ENCODE results near the gene FMO5. TPM values are rescaled to one million over a fixed set of nuclear protein-coding genes. Genes with fewer than 3 reads are reported as not detected.
"Not testable (repeated sequence)": the region's sequence is repeated elsewhere in the genome, so short reads cannot be mapped to it uniquely, and the experiment has no call there.

FMO5 gene
- total RNA-seq, 1 experiment from 2014 or later: 2.0 TPM

- intact Hi-C loops (cut with micrococcal nuclease; ENCODE audit: unreplicated experiment): no loop called here
- BruUV-seq (replicated peaks): no TSS peak
- Histone ChIP-seq H3K27me3 (replicated peaks; ENCODE audit: control insufficient read depth, insufficient read depth, low read length) (no peaks in the 10 kb centered on the region), H3K9me3 (no peaks in the 10 kb centered on the region), H3K4me3 (ENCODE audit: low read depth, low read length) (peak overlapping the region; percentile 94), H3K4me1 (peaks cover 34% of the 10 kb centered on the region), H3K36me3 (ENCODE audit: control insufficient read depth, insufficient read depth, low read length) (no peaks in the 10 kb centered on the region)
- peaks cover 6% of the 10 kb centered on the region for H3K36me3 Mint-ChIP-seq (ENCODE audit: insufficient read depth, unreplicated experiment)
- H3K27me3 Mint-ChIP-seq (ENCODE audit: insufficient read depth, unreplicated experiment): no peaks in the 10 kb centered on the region
- peak overlapping the region; percentile 67 for H3K4me3 Mint-ChIP-seq (ENCODE audit: unreplicated experiment)
- H3K27ac Mint-ChIP-seq (ENCODE audit: unreplicated experiment): peak overlapping the region; percentile 18
- DNase-seq: peak in 1 of 2 experiments; percentile 33
- ChIA-PET CTCF (interaction anchor here (0.8 to 2.0 kb wide), 4 partner anchors 10 to 73 kb away, joined by 4 to 16 read pairs (median 6); no protein-coding TSS in a partner anchor), POLR2A (interaction anchor here (0.7 to 3.1 kb wide), 2 partner anchors 30 to 159 kb away, joined by 4 to 21 read pairs; no protein-coding TSS in a partner anchor)
- peaks cover 49% of the 10 kb centered on the region for H3K4me1 Mint-ChIP-seq (ENCODE audit: low read depth, unreplicated experiment)
- no peak for TF ChIP-seq CTCF (IDR thresholded peaks at IDR 0.05; ENCODE audit: insufficient read depth in 1 of 2, low read depth in 1 of 2, low read length in 1 of 2, severe bottlenecking in 1 of 2, unreplicated experiment in 1 of 2)
- peaks cover 1% of the 10 kb centered on the region for H3K9me3 Mint-ChIP-seq (ENCODE audit: unreplicated experiment)
These were observed 18.1 kb upstream of the FMO5 start for GRCh38 chr1:147243228-147243685.

GRCh38 chr1:147242449-147243227 lies 17.5 kb upstream of the FMO5 start, which contains the start of gene CHD1L:
Gene CHD1L, plus strand, starts transcription at chr1:147242684. Its CDS starts 20 bp downstream, at chr1:147242704.
- ChIA-PET CTCF (interaction anchor here (0.5 to 2.0 kb wide), 16 partner anchors 10 to 242 kb away, joined by 3 to 29 read pairs (median 4); partner anchors contain the start of genes FMO5 and PRKAB2), POLR2A (interaction anchor here (0.7 to 3.1 kb wide), 3 partner anchors 31 to 158 kb away, joined by 4 to 21 read pairs (median 10); no protein-coding TSS in a partner anchor)
- TF ChIP-seq CTCF (IDR thresholded peaks at IDR 0.05; ENCODE audit: insufficient read depth in 1 of 2, low read depth in 1 of 2, low read length in 1 of 2, severe bottlenecking in 1 of 2, unreplicated experiment in 1 of 2): peak; percentile 93 to 98
- peak within 1 kb of the TSS; percentile 94 for H3K4me3 ChIP-seq (ENCODE audit: low read depth, low read length)
- peaks cover 49% of the 10 kb centered on the region for H3K4me1 Mint-ChIP-seq (ENCODE audit: low read depth, unreplicated experiment)
- peaks cover 6% of the 10 kb centered on the region for H3K36me3 Mint-ChIP-seq (ENCODE audit: insufficient read depth, unreplicated experiment)
- H3K9me3 ChIP-seq: no peaks in the 10 kb centered on the region
- H3K27ac Mint-ChIP-seq (ENCODE audit: unreplicated experiment): peak within 1 kb of the TSS; percentile 84
- peaks cover 40% of the 10 kb centered on the region for H3K4me1 ChIP-seq
- peak; percentile 94 to 96 for DNase-seq
- no peaks in the 10 kb centered on the region for H3K27me3 ChIP-seq (replicated peaks; ENCODE audit: control insufficient read depth, insufficient read depth, low read length)
- H3K9me3 Mint-ChIP-seq (ENCODE audit: unreplicated experiment): no peaks in the 10 kb centered on the region
- H3K36me3 ChIP-seq (ENCODE audit: control insufficient read depth, insufficient read depth, low read length): no peaks in the 10 kb centered on the region
- peak within 1 kb of the TSS; percentile 67 for H3K4me3 Mint-ChIP-seq (ENCODE audit: unreplicated experiment)
- intact Hi-C loops (cut with micrococcal nuclease; ENCODE audit: unreplicated experiment): no loop called here
- H3K27me3 Mint-ChIP-seq (ENCODE audit: insufficient read depth, unreplicated experiment): no peaks in the 10 kb centered on the region
- BruUV-seq (replicated peaks): no TSS peak

- H3K36me3 Mint-ChIP-seq (ENCODE audit: insufficient read depth, unreplicated experiment): peaks cover 6% of the 10 kb centered on the region
- H3K4me3 ChIP-seq (ENCODE audit: low read depth, low read length): peak overlapping the region; percentile 94
- no peak for TF ChIP-seq CTCF (IDR thresholded peaks at IDR 0.05; ENCODE audit: insufficient read depth in 1 of 2, low read depth in 1 of 2, low read length in 1 of 2, severe bottlenecking in 1 of 2, unreplicated experiment in 1 of 2)
- intact Hi-C loops (cut with micrococcal nuclease; ENCODE audit: unreplicated experiment): no loop called here
- H3K27me3 ChIP-seq (replicated peaks; ENCODE audit: control insufficient read depth, insufficient read depth, low read length): no peaks in the 10 kb centered on the region
- peaks cover 40% of the 10 kb centered on the region for H3K4me1 ChIP-seq
- TSS peak; percentile 69 for BruUV-seq (replicated peaks)
- peak overlapping the region; percentile 67 for H3K4me3 Mint-ChIP-seq (ENCODE audit: unreplicated experiment)
- H3K27ac Mint-ChIP-seq (ENCODE audit: unreplicated experiment): peak overlapping the region; percentile 84
- H3K9me3 ChIP-seq: peaks cover 1% of the 10 kb centered on the region; the same call in 1 of the 2 replicates
- no peaks in the 10 kb centered on the region for H3K27me3 Mint-ChIP-seq (ENCODE audit: insufficient read depth, unreplicated experiment)
- no peak for DNase-seq
- no peaks in the 10 kb centered on the region for H3K9me3 Mint-ChIP-seq (ENCODE audit: unreplicated experiment)
- ChIA-PET CTCF (interaction anchor here (0.5 to 2.0 kb wide), 13 partner anchors 11 to 242 kb away, joined by 3 to 29 read pairs (median 4); partner anchors contain the start of genes FMO5 and PRKAB2), POLR2A (interaction anchor here (1.0 to 3.1 kb wide), 2 partner anchors 69 to 157 kb away, joined by 10 to 21 read pairs; no protein-coding TSS in a partner anchor)
- H3K36me3 ChIP-seq (ENCODE audit: control insufficient read depth, insufficient read depth, low read length): no peaks in the 10 kb centered on the region
- H3K4me1 Mint-ChIP-seq (ENCODE audit: low read depth, unreplicated experiment): peaks cover 43% of the 10 kb centered on the region
These were observed 16.9 kb upstream of the FMO5 start for GRCh38 chr1:147241934-147242448.

- H3K36me3 ChIP-seq (ENCODE audit: control insufficient read depth, insufficient read depth, low read length); H3K9me3 Mint-ChIP-seq (ENCODE audit: unreplicated experiment); H3K27me3 ChIP-seq (replicated peaks; ENCODE audit: control insufficient read depth, insufficient read depth, low read length); H3K36me3 Mint-ChIP-seq (ENCODE audit: insufficient read depth, unreplicated experiment); BruUV-seq (replicated peaks); H3K4me3 ChIP-seq (ENCODE audit: low read depth, low read length); CTCF ChIA-PET; H3K4me3 Mint-ChIP-seq (ENCODE audit: unreplicated experiment); DNase-seq; H3K27me3 Mint-ChIP-seq (ENCODE audit: insufficient read depth, unreplicated experiment); H3K27ac Mint-ChIP-seq (ENCODE audit: unreplicated experiment); intact Hi-C loops (cut with micrococcal nuclease; ENCODE audit: unreplicated experiment): not testable (repeated sequence)
- Histone ChIP-seq H3K4me1 (peaks cover 41% of the 10 kb centered on the region), H3K9me3 (peaks cover 14% of the 10 kb centered on the region)
- peaks cover 43% of the 10 kb centered on the region for H3K4me1 Mint-ChIP-seq (ENCODE audit: low read depth, unreplicated experiment)
- POLR2A ChIA-PET: interaction anchor here (0.6 kb wide), 1 partner anchor 67 kb away, joined by 3 read pairs; no protein-coding TSS in a partner anchor
These were observed 15.1 kb upstream of the FMO5 start for GRCh38 chr1:147240131-147240721.

All from Caco-2 (cell line).